GDM1 (cell line): ENCODE results near the gene CD93.

ENCODE experiments used
- DNase-seq: peaks from one replicate; lab custom pipeline; 2025; lab: John Stamatoyannopoulos, UW

The CD93 gene

GRCh38 chr20:23082846-23083552, 3.1 kb downstream of the CD93 start:
- no peak for DNase-seq

- no peak for DNase-seq
Measured at GRCh38 chr20:23081263-23081819, 4.8 kb downstream of the CD93 start.

GRCh38 chr20:23080521-23080920, 5.6 kb downstream of the CD93 start:
- DNase-seq: no peak

- no peak for DNase-seq
Measured at GRCh38 chr20:23079926-23080325, 6.2 kb downstream of the CD93 start.

GRCh38 chr20:23079016-23079351, 7.1 kb downstream of the CD93 start:
- DNase-seq: no peak

GRCh38 chr20:23078351-23079015, 7.6 kb downstream of the CD93 start:
- no peak for DNase-seq

GRCh38 chr20:23077277-23077676, 8.8 kb downstream of the CD93 start:
- no peak for DNase-seq

- DNase-seq: no peak
Measured at GRCh38 chr20:23074052-23074451, 12.1 kb downstream of the CD93 start.

GRCh38 chr20:23072892-23073586, 13.1 kb downstream of the CD93 start:
- DNase-seq: no peak

- DNase-seq: no peak
Measured at GRCh38 chr20:23071996-23072395, 14.1 kb downstream of the CD93 start.

GRCh38 chr20:23071398-23071797, 14.7 kb downstream of the CD93 start:
- no peak for DNase-seq

GRCh38 chr20:23069108-23069507, 17.0 kb downstream of the CD93 start:
- DNase-seq: no peak

- DNase-seq: no peak
Measured at GRCh38 chr20:23068283-23068682, 17.8 kb downstream of the CD93 start.

GRCh38 chr20:23066772-23067171, 19.4 kb downstream of the CD93 start:
- DNase-seq: no peak

- DNase-seq: no peak
Measured at GRCh38 chr20:23065266-23066201, 20.6 kb downstream of the CD93 start.

GRCh38 chr20:23063581-23063980, 22.5 kb downstream of the CD93 start:
- peak; percentile 12 for DNase-seq

GRCh38 chr20:23063168-23063567, 23.0 kb downstream of the CD93 start:
- no peak for DNase-seq

- no peak for DNase-seq
Measured at GRCh38 chr20:23062632-23063031, 23.5 kb downstream of the CD93 start.

GRCh38 chr20:23061734-23062561, 24.2 kb downstream of the CD93 start:
- DNase-seq: no peak

GRCh38 chr20:23061262-23061661, 24.9 kb downstream of the CD93 start:
- no peak for DNase-seq

GRCh38 chr20:23060629-23061028, 25.5 kb downstream of the CD93 start:
- DNase-seq: no peak
